ENCODE measurements around the gene RAI1.

DNA sequence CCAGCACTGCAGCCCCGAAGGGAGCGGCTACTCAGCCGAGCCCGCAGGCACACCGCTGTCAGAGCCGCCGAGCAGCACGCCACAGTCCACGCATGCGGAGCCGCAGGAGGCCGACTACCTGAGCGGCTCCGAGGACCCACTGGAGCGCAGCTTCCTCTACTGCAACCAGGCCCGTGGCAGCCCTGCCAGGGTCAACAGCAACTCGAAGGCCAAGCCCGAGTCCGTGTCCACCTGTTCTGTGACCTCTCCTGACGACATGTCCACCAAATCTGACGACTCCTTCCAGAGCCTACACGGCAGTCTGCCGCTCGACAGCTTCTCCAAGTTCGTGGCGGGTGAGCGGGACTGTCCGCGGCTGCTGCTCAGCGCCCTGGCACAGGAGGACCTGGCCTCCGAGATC, 113.1 kb downstream of the RAI1 start:
- TF ChIP-seq CTCF (conservative IDR thresholded peaks at IDR 0.05; ENCODE audit: low read length) = no peak
- no peak for TF ChIP-seq EZH2phosphoT487 (IDR thresholded peaks at IDR 0.05; ENCODE audit: borderline replicate concordance, low read depth, low read length)

Measured in OCI-LY7 (cell line).